ENCODE data around the gene SPATA24. TPM values are rescaled to one million over a fixed set of nuclear protein-coding genes. Genes with fewer than 3 reads are reported as not detected.

SPATA24 gene
- total and polyA plus RNA-seq, 4 donors, result 1.8 to 2.7 (median 2.5) TPM

DNA sequence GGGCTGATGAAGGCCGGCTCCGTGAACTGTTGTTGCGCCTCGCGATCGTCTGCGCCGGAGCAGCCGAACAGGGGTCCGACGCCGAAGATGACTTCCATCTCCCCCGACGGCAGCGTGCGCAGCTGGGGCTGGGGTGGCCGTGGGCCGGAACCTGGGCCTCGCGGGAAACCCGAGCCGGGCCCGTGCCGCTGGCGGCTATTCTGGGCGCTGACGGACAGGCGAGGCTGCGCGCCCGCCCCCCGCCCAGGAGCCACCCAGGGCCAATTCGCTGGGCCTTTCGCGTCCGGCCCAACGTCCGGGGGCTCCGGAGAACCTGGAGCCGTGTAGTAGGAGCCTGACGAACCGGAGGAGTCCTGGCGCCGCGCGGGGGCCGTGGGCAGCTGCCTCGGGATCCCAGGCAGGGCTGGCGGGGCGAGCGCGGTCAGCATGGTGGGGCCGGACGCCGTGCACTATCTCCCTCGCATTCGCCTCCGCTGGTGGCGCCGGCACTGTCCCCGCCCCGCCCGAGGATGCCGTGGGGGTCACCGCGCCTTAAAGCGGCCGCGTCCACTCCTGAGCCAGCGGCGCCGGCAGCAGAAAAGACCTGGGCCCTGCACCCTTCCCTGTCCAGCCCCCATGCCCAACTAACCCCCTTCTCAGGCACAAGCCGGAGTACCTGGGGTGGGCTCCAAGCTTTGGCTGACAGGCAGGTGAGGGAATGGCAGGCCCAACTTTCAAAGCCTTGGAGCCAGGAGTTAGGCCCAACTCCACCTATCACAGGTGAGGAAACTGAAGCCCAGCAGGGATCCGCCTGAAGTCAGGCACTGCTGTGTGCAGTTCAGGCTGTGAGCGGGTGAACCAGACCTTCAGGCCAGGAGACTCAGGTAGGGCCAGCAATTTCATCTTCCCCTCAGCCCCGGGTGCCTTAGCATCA is 9.0 kb downstream of the SPATA24 start, which contains the start of gene PROB1:
Gene PROB1, minus strand, starts transcription at position 451 of the 913 bp plus-strand sequence. Its CDS starts 23 bp downstream, at position 428.
- 36% methylated on average over 76 of the region's 76 CpGs for WGBS
- peaks cover 9 to 19% (median 17%) of the 10 kb centered on the region in 4 donors for H3K4me1 ChIP-seq (ENCODE audit: control insufficient read depth in 4 of 4, insufficient read depth in 4 of 4, low read length in 3 of 4)
- no peaks in the 10 kb centered on the region for H3K9me3 ChIP-seq (ENCODE audit: control insufficient read depth in 4 of 4, low read length in 3 of 4)
- H3K9ac ChIP-seq (ENCODE audit: low read depth in 1 of 2, low read length in 2 of 2), result no peak within 1 kb of the TSS
- TF ChIP-seq, protein P1, sequence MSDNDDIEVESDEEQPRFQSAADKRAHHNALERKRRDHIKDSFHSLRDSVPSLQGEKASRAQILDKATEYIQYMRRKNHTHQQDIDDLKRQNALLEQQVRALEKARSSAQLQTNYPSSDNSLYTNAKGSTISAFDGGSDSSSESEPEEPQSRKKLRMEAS (IDR thresholded peaks at IDR 0.05), result no peak
- TF ChIP-seq, protein P2, sequence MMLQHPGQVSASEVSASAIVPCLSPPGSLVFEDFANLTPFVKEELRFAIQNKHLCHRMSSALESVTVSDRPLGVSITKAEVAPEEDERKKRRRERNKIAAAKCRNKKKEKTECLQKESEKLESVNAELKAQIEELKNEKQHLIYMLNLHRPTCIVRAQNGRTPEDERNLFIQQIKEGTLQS (IDR thresholded peaks at IDR 0.05), result no peak
- TF ChIP-seq ZBTB33 (IDR thresholded peaks at IDR 0.05), result no peak
- TF ChIP-seq, protein P3, sequence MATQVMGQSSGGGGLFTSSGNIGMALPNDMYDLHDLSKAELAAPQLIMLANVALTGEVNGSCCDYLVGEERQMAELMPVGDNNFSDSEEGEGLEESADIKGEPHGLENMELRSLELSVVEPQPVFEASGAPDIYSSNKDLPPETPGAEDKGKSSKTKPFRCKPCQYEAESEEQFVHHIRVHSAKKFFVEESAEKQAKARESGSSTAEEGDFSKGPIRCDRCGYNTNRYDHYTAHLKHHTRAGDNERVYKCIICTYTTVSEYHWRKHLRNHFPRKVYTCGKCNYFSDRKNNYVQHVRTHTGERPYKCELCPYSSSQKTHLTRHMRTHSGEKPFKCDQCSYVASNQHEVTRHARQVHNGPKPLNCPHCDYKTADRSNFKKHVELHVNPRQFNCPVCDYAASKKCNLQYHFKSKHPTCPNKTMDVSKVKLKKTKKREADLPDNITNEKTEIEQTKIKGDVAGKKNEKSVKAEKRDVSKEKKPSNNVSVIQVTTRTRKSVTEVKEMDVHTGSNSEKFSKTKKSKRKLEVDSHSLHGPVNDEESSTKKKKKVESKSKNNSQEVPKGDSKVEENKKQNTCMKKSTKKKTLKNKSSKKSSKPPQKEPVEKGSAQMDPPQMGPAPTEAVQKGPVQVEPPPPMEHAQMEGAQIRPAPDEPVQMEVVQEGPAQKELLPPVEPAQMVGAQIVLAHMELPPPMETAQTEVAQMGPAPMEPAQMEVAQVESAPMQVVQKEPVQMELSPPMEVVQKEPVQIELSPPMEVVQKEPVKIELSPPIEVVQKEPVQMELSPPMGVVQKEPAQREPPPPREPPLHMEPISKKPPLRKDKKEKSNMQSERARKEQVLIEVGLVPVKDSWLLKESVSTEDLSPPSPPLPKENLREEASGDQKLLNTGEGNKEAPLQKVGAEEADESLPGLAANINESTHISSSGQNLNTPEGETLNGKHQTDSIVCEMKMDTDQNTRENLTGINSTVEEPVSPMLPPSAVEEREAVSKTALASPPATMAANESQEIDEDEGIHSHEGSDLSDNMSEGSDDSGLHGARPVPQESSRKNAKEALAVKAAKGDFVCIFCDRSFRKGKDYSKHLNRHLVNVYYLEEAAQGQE (IDR thresholded peaks at IDR 0.05), result no peak
- TF ChIP-seq, protein P4, sequence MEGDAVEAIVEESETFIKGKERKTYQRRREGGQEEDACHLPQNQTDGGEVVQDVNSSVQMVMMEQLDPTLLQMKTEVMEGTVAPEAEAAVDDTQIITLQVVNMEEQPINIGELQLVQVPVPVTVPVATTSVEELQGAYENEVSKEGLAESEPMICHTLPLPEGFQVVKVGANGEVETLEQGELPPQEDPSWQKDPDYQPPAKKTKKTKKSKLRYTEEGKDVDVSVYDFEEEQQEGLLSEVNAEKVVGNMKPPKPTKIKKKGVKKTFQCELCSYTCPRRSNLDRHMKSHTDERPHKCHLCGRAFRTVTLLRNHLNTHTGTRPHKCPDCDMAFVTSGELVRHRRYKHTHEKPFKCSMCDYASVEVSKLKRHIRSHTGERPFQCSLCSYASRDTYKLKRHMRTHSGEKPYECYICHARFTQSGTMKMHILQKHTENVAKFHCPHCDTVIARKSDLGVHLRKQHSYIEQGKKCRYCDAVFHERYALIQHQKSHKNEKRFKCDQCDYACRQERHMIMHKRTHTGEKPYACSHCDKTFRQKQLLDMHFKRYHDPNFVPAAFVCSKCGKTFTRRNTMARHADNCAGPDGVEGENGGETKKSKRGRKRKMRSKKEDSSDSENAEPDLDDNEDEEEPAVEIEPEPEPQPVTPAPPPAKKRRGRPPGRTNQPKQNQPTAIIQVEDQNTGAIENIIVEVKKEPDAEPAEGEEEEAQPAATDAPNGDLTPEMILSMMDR (IDR thresholded peaks at IDR 0.05; ENCODE audit: low read depth, low read length, missing input control), result no peak
- no peak for TF ChIP-seq HNF4A (conservative IDR thresholded peaks at IDR 0.05)
- no peak for TF ChIP-seq NR2F2 (IDR thresholded peaks at IDR 0.05)
- no peak for TF ChIP-seq FOXA1 (IDR thresholded peaks at IDR 0.05)
- TF ChIP-seq SP1 (IDR thresholded peaks at IDR 0.05), result no peak
- no peak for TF ChIP-seq FOXA2 (IDR thresholded peaks at IDR 0.05)
- TF ChIP-seq YY1 (IDR thresholded peaks at IDR 0.05), result no peak
- TF ChIP-seq JUND (IDR thresholded peaks at IDR 0.05), result no peak
- no peak for TF ChIP-seq RAD21 (IDR thresholded peaks at IDR 0.05)
- TF ChIP-seq EGR1 (IDR thresholded peaks at IDR 0.05; ENCODE audit: low read depth in 2 of 2), result no peak
- no peak for TF ChIP-seq GABPA (IDR thresholded peaks at IDR 0.05 in 1 of 2, conservative IDR thresholded peaks at IDR 0.05 in 1 of 2)
- no peak for TF ChIP-seq RXRA (IDR thresholded peaks at IDR 0.05)
- TF ChIP-seq TAF1 (conservative IDR thresholded peaks at IDR 0.05), result no peak
- H3K27me3 ChIP-seq (ENCODE audit: control insufficient read depth in 4 of 4, insufficient read depth in 4 of 4, low read length in 3 of 4), result peaks cover 0 to 3% (median 0%) of the 10 kb centered on the region in 4 donors
- no peak for DNase-seq (ENCODE audit: low spot score)
- H3K27ac ChIP-seq (ENCODE audit: low read depth in 1 of 2, low read length in 2 of 2), result peak within 1 kb of the TSS; percentile 65 to 69
- peaks cover 0 to 1% (median 0%) of the 10 kb centered on the region in 4 donors for H3K36me3 ChIP-seq (ENCODE audit: control insufficient read depth in 4 of 4, insufficient read depth in 3 of 4, low read depth in 1 of 4, low read length in 3 of 4)
- H3K4me3 ChIP-seq (ENCODE audit: low read depth in 1 of 3, low read length in 3 of 3), result peak within 1 kb of the TSS; percentile 16 to 59 (median 42)
